GM12864 (cell line): ENCODE measurements around the gene SLC36A3.
"Not testable (repeated sequence)": the region's sequence is repeated elsewhere in the genome, so short reads cannot be mapped to it uniquely, and the experiment has no call there.

Experiments used
- DNase-seq: peaks from one replicate; pipeline ENCODE4 v3.0.0-alpha.2; 2011; ENCODE audit warnings: low read depth
- H3K4me3 ChIP-seq: 2 replicates; pipeline ENCODE4 v1.5.1; 2011; ENCODE audit warnings: mild to moderate bottlenecking, low read depth, low read length, control low read depth
- CTCF ChIP-seq: IDR thresholded peaks from 2 replicates; pipeline ENCODE4 v1.5.1; 2011; ENCODE audit warnings: low read depth, mild to moderate bottlenecking, moderate library complexity, low read length, control low read depth, inconsistent platforms; ENCODE audit errors: missing control alignments

The SLC36A3 gene

GRCh38 chr5:151257731-151258181 is 45.8 kb downstream of the SLC36A3 start:
- DNase-seq, result no peak
- no peak overlapping the region; the same call in 1 of the 2 replicates for H3K4me3 ChIP-seq
- no peak for TF ChIP-seq CTCF

- peak; percentile 77 for DNase-seq
Measured at GRCh38 chr5:151255621-151256286, 47.8 kb downstream of the SLC36A3 start.

GRCh38 chr5:151254990-151255389 is 48.6 kb downstream of the SLC36A3 start:
- H3K4me3 ChIP-seq, result peak overlapping the region; percentile 68
- DNase-seq, result not testable (repeated sequence)

More at GRCh38 chr5:151255621-151256286, 47.8 kb downstream of the SLC36A3 start:
- TF ChIP-seq CTCF, result no peak
- H3K4me3 ChIP-seq, result peak overlapping the region; percentile 68

- no peak for DNase-seq
- peak overlapping the region; percentile 68 for H3K4me3 ChIP-seq
- no peak for TF ChIP-seq CTCF
Measured at GRCh38 chr5:151254556-151254955, 49.0 kb downstream of the SLC36A3 start.

- DNase-seq, result no peak
- H3K4me3 ChIP-seq, result peak overlapping the region; percentile 68
- no peak for TF ChIP-seq CTCF
Measured at GRCh38 chr5:151253605-151253950, 50.0 kb downstream of the SLC36A3 start.

GRCh38 chr5:151252762-151253604 is 50.6 kb downstream of the SLC36A3 start, which contains the start of gene GM2A:
TSS of gene GM2A (plus strand) at chr5:151253185. CDS start at chr5:151253217, 32 bp downstream.
- H3K4me3 ChIP-seq, result peak within 1 kb of the TSS; percentile 68
- DNase-seq, result peak; percentile 99
- no peak for TF ChIP-seq CTCF

- TF ChIP-seq CTCF, result no peak
Measured at GRCh38 chr5:151251621-151252020, 51.9 kb downstream of the SLC36A3 start.

More at GRCh38 chr5:151251621-151252020, 51.9 kb downstream of the SLC36A3 start:
- DNase-seq, result no peak
- no peak overlapping the region for H3K4me3 ChIP-seq
